Measurements from ENCODE around the gene FBXO41.
"Not testable (repeated sequence)": the region's sequence is repeated elsewhere in the genome, so short reads cannot be mapped to it uniquely, and the experiment has no call there.

The FBXO41 gene

GRCh38 chr2:73289304-73289703 lies 5.0 kb upstream of the FBXO41 start:
- no peak for DNase-seq

- no peak for DNase-seq
These were observed 1.9 kb upstream of the FBXO41 start for GRCh38 chr2:73286134-73286655.

- DNase-seq: no peak
These were observed 971 bp upstream of the FBXO41 start for GRCh38 chr2:73285159-73285739.

GRCh38 chr2:73283545-73284295 lies 558 bp downstream of the FBXO41 start:
- DNase-seq: peak; percentile 46

- no peak for DNase-seq
These were observed 1.2 kb downstream of the FBXO41 start for GRCh38 chr2:73282924-73283544.

- no peak for DNase-seq
These were observed 3.0 kb downstream of the FBXO41 start for GRCh38 chr2:73281244-73281643.

GRCh38 chr2:73279852-73280251 lies 4.4 kb downstream of the FBXO41 start:
- no peak for DNase-seq

GRCh38 chr2:73272270-73272669 lies 12.0 kb downstream of the FBXO41 start:
- no peak for DNase-seq

- DNase-seq: no peak
These were observed 14.4 kb downstream of the FBXO41 start for GRCh38 chr2:73269686-73270465.

GRCh38 chr2:73268830-73269685 lies 15.2 kb downstream of the FBXO41 start:
- peak; percentile 74 for DNase-seq

- DNase-seq: no peak
These were observed 15.9 kb downstream of the FBXO41 start for GRCh38 chr2:73268366-73268829.

GRCh38 chr2:73267008-73267407 lies 17.3 kb downstream of the FBXO41 start:
- DNase-seq: no peak

GRCh38 chr2:73266061-73266901 lies 18.0 kb downstream of the FBXO41 start:
- no peak for DNase-seq

GRCh38 chr2:73265298-73266060 lies 18.8 kb downstream of the FBXO41 start:
- DNase-seq: no peak

- no peak for DNase-seq
These were observed 19.5 kb downstream of the FBXO41 start for GRCh38 chr2:73264783-73265182.

- no peak for DNase-seq
These were observed 20.0 kb downstream of the FBXO41 start for GRCh38 chr2:73264332-73264606.

- no peak for DNase-seq
These were observed 20.5 kb downstream of the FBXO41 start for GRCh38 chr2:73263540-73264331.

GRCh38 chr2:73262691-73263429 lies 21.4 kb downstream of the FBXO41 start:
- DNase-seq: not testable (repeated sequence)

GRCh38 chr2:73262108-73262651 lies 22.1 kb downstream of the FBXO41 start:
- no peak for DNase-seq
